ENCODE data around the gene CCDC66. TPM values are rescaled to one million over a fixed set of nuclear protein-coding genes. Genes with fewer than 3 reads are reported as not detected.
"Not testable (repeated sequence)": the region's sequence is repeated elsewhere in the genome, so short reads cannot be mapped to it uniquely, and the experiment has no call there.

CCDC66 gene
- total and polyA plus RNA-seq, 2 of the 4 experiments (the other 2 are of a cell fraction), result 6.0 to 9.1 TPM

- TF ChIP-seq CEBPB (IDR thresholded peaks at IDR 0.05; ENCODE audit: low read depth, low read length), result no peak
Measured at GRCh38 chr3:56595975-56596840, 39.2 kb downstream of the CCDC66 start (continued).

- dilution Hi-C loops (cut with HindIII; ENCODE audit: low sequenced_read_pairs, unreplicated experiment); ATAC-seq (ENCODE audit: low read depth); H3K56ac ChIP-seq (ENCODE audit: extremely low read depth, insufficient read depth, low read length); DNase-seq; H2BK5ac ChIP-seq (ENCODE audit: low read depth, low read length, poor library complexity, severe bottlenecking); POLR2A ChIA-PET (ENCODE audit: unreplicated experiment); H2AK5ac ChIP-seq (ENCODE audit: low read depth, low read length); H4K91ac ChIP-seq (ENCODE audit: insufficient read depth, low read depth, low read length); BruUV-seq (replicated peaks); H3K4ac ChIP-seq (ENCODE audit: low read depth, low read length); H3K14ac ChIP-seq (replicated peaks; ENCODE audit: low read depth, low read length); H2BK120ac ChIP-seq (ENCODE audit: low read depth, low read length); H2BK20ac ChIP-seq (ENCODE audit: low read depth, low read length); H4K8ac ChIP-seq (ENCODE audit: low read depth in 2 of 2, low read length in 2 of 2); H3K27ac ChIP-seq (ENCODE audit: insufficient read depth, low read length); H3K9me1 ChIP-seq (ENCODE audit: insufficient read depth, low read length); H3K9ac ChIP-seq (ENCODE audit: low read depth, low read length); H3K4me1 ChIP-seq (ENCODE audit: control insufficient read depth, insufficient read depth, low read length); in situ Hi-C loops (cut with MboI; ENCODE audit: low sequenced_read_pairs); H4K5ac ChIP-seq (ENCODE audit: low read depth, low read length); H2AFZ ChIP-seq (replicated peaks; ENCODE audit: low read length, poor library complexity); H2AK9ac ChIP-seq (replicated peaks; ENCODE audit: low read depth, low read length, poor library complexity); H3K9me3 ChIP-seq (ENCODE audit: control insufficient read depth, insufficient read depth, low read length); H3K27me3 ChIP-seq (ENCODE audit: control insufficient read depth, insufficient read depth, low read length); CTCF ChIA-PET; H3K23ac ChIP-seq (ENCODE audit: low read depth, low read length); H3K4me3 ChIP-seq (ENCODE audit: insufficient read depth, low read depth, low read length); H3K18ac ChIP-seq (ENCODE audit: low read depth, low read length); H3K4me2 ChIP-seq (ENCODE audit: low read depth, low read length); intact Hi-C loops (cut with micrococcal nuclease); H2BK15ac ChIP-seq (ENCODE audit: low read depth, low read length); H4K20me1 ChIP-seq (ENCODE audit: insufficient read depth, low read length): not testable (repeated sequence)
- WGBS, 2 experiments (ENCODE audit: extremely low coverage in 2 of 2, insufficient read length in 1 of 2), result no CpG with 5 or more reads among the region's 2 CpGs
- Histone ChIP-seq H3K36me3 (ENCODE audit: control insufficient read depth, insufficient read depth, low read length) (peaks cover 12% of the 10 kb centered on the region), H3K79me1 (ENCODE audit: low read depth in 1 of 2, low read length in 2 of 2) (peaks cover 7 to 25% of the 10 kb centered on the region in 2 experiments)
Measured at GRCh38 chr3:56608479-56608878, 51.5 kb downstream of the CCDC66 start.
